HepG2 (cell line): ENCODE data around the gene NRSN2. TPM values are rescaled to one million over a fixed set of nuclear protein-coding genes. Genes with fewer than 3 reads are reported as not detected.

ENCODE experiments used
- HDAC6 ChIP-seq: fragments of 200-600 bp; sonication (generic); IDR thresholded peaks from 2 replicates; pipeline ENCODE4 v1.7.0; 2017; ENCODE audit warnings: mild to moderate bottlenecking, antibody characterized with exemption, low read length, low read depth
- NBN ChIP-seq: fragments of 450-650 bp; conservative IDR thresholded peaks from 2 replicates; pipeline ENCODE4 v1.6.1; 2017
- NFE2L2 ChIP-seq: fragments of 150-350 bp; IDR thresholded peaks from 2 replicates; pipeline ENCODE4 v1.6.1; 2014; ENCODE audit warnings: low read length
- SKI ChIP-seq: fragments of 450-650 bp; IDR thresholded peaks from one replicate; pipeline ENCODE4 v1.6.1; 2018; ENCODE audit warnings: mild to moderate bottlenecking; ENCODE audit not compliant: partially characterized antibody
- ZBTB7A ChIP-seq: sonication (generic); formaldehyde crosslinking; IDR thresholded peaks from 2 replicates; pipeline ENCODE4 v1.8.0; 2022; ENCODE audit warnings: mild to moderate bottlenecking, missing genetic modification reagents
- ZFP36L2 ChIP-seq: sonication (generic); formaldehyde crosslinking; IDR thresholded peaks from 2 replicates; pipeline ENCODE4 v1.4.0; 2020; ENCODE audit warnings: missing genetic modification reagents
- ZNF317 ChIP-seq: sonication (generic); formaldehyde crosslinking; IDR thresholded peaks from 2 replicates; pipeline ENCODE4 v1.5.0; 2020; ENCODE audit warnings: mild to moderate bottlenecking, missing genetic modification reagents
- ZNF501 ChIP-seq: sonication (generic); formaldehyde crosslinking; IDR thresholded peaks from 2 replicates; pipeline ENCODE4 v1.5.1; 2020; ENCODE audit warnings: mild to moderate bottlenecking, moderate library complexity, missing genetic modification reagents
- ZNF841 ChIP-seq: sonication (generic); formaldehyde crosslinking; IDR thresholded peaks from 2 replicates; pipeline ENCODE4 v1.8.1; 2023; ENCODE audit warnings: missing genetic modification reagents, borderline replicate concordance
- polyA plus RNA-seq, 8 experiments: library from polyadenylated mRNA; depleted of rRNA in 3 of 8; stranded (reverse) in 7 of 8; unstranded in 1 of 8; fragments of >200 nt; fragmentation: Illumina TruSeq in 4 of 8; extraction: Trizol in 4 of 8; gene quantifications; 2 replicates each; pipeline versions ENCODE4 v1.2.1 to v1.2.3, GENCODE V29; 2011 to 2016; ENCODE audit warnings: low read depth in 4 of 8, missing spikeins in 1 of 8, mixed read lengths in 1 of 8; ENCODE audit not compliant: insufficient read depth in 1 of 8
- total RNA-seq, 5 experiments: library from RNA; depleted of rRNA; stranded (reverse); fragments of >200 nt; fragmentation: Illumina TruSeq; extraction: Trizol; gene quantifications; 2 replicates each; pipeline ENCODE4 v1.2.3, GENCODE V29; 2016; ENCODE audit warnings: low read depth in 1 of 5
- TF ChIP-seq, protein P1 (sequence below): sonication (generic); formaldehyde crosslinking; IDR thresholded peaks from one replicate; pipeline ENCODE4 v1.5.1; 2020; ENCODE audit warnings: mild to moderate bottlenecking, missing genetic modification reagents; ENCODE audit errors: not compliant biosample characterization
- TF ChIP-seq, protein P2 (sequence below): sonication (generic); formaldehyde crosslinking; IDR thresholded peaks from 2 replicates; pipeline ENCODE4 v1.4.0; 2020; ENCODE audit warnings: missing genetic modification reagents, borderline replicate concordance
- TF ChIP-seq, protein P3 (sequence below): IDR thresholded peaks from 2 replicates; pipeline ENCODE4 v1.4.0; 2020; ENCODE audit warnings: mild to moderate bottlenecking, missing genetic modification reagents

Gene NRSN2
- total and polyA plus RNA-seq, 2 of the 13 experiments (the other 11 are each of a cell fraction or from before 2014, with no cell fraction given) = 32.3 to 49.4 TPM

DNA sequence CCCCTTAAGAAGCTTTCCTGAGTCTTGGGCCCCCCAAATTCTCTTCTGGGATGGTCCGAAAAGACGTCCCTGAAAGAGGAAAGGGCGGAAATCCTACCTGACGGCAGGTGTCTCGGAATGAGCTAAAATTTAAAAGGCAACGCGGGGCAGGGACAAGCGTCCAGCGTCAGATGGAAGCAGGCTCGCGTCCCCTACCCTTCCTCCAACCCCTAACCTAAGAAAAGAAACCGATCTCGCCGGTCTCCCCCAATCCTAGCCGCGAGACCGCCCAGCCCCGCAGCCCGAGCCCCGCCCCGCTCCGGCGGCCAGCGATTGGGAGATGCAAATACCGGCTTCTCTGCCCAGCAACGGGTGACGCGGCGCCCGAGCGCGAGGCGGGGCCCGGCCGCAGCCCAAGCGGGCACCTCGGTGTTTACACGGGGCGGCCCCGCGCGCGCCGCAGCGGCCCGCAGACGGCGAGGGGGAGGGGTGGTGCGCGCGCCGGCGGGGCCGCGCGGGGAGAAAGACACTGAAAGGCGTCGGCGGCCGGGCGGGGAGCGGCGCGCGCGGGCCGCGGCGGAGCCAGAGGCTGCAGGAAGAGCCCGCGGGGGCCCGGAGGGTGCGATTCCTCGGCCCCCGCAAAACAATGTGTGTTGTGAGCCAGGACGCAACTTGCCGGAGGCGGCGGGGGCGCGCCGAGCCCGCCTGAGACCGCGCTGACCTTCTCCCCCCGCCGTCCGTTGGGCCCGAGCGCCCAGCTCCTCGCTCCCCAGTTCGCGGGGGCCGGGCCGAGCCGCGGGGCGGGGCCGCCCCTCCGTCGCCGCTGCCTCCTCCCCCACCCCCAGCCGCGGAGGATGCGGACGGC lies 21.6 kb upstream of the NRSN2 start, which contains the start of gene SOX12 (continued):
- no peak for TF ChIP-seq NFE2L2
- peak; percentile 97 for TF ChIP-seq SKI
- TF ChIP-seq, protein P1, sequence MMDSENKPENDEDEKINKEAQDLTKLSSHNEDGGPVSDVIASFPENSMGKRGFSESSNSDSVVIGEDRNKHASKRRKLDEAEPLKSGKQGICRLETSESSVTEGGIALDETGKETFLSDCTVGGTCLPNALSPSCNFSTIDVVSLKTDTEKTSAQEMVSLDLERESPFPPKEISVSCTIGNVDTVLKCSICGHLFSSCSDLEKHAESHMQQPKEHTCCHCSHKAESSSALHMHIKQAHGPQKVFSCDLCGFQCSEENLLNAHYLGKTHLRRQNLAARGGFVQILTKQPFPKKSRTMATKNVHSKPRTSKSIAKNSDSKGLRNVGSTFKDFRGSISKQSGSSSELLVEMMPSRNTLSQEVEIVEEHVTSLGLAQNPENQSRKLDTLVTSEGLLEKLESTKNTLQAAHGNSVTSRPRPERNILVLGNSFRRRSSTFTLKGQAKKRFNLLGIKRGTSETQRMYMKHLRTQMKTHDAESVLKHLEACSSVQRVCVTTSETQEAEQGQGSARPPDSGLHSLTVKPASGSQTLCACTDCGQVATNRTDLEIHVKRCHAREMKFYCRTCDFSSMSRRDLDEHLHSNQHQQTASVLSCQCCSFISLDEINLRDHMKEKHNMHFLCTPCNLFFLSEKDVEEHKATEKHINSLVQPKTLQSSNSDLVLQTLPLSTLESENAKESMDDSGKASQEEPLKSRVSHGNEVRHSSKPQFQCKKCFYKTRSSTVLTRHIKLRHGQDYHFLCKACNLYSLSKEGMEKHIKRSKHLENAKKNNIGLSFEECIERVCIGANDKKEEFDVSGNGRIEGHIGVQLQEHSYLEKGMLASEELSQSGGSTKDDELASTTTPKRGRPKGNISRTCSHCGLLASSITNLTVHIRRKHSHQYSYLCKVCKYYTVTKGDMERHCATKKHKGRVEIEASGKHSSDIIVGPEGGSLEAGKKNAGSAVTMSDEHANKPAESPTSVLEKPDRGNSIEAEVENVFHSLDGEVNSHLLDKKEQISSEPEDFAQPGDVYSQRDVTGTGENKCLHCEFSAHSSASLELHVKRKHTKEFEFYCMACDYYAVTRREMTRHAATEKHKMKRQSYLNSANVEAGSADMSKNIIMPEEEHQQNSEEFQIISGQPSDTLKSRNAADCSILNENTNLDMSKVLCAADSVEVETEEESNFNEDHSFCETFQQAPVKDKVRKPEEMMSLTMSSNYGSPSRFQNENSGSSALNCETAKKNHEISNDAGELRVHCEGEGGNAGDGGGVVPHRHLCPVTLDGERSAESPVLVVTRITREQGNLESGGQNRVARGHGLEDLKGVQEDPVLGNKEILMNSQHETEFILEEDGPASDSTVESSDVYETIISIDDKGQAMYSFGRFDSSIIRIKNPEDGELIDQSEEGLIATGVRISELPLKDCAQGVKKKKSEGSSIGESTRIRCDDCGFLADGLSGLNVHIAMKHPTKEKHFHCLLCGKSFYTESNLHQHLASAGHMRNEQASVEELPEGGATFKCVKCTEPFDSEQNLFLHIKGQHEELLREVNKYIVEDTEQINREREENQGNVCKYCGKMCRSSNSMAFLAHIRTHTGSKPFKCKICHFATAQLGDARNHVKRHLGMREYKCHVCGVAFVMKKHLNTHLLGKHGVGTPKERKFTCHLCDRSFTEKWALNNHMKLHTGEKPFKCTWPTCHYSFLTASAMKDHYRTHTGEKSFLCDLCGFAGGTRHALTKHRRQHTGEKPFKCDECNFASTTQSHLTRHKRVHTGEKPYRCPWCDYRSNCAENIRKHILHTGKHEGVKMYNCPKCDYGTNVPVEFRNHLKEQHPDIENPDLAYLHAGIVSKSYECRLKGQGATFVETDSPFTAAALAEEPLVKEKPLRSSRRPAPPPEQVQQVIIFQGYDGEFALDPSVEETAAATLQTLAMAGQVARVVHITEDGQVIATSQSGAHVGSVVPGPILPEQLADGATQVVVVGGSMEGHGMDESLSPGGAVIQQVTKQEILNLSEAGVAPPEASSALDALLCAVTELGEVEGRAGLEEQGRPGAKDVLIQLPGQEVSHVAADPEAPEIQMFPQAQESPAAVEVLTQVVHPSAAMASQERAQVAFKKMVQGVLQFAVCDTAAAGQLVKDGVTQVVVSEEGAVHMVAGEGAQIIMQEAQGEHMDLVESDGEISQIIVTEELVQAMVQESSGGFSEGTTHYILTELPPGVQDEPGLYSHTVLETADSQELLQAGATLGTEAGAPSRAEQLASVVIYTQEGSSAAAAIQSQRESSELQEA = no peak
- 0 out of 2 replicates have a peak, but pooled peaks have one; percentile 52 for TF ChIP-seq ZNF317
- TF ChIP-seq, protein P2, sequence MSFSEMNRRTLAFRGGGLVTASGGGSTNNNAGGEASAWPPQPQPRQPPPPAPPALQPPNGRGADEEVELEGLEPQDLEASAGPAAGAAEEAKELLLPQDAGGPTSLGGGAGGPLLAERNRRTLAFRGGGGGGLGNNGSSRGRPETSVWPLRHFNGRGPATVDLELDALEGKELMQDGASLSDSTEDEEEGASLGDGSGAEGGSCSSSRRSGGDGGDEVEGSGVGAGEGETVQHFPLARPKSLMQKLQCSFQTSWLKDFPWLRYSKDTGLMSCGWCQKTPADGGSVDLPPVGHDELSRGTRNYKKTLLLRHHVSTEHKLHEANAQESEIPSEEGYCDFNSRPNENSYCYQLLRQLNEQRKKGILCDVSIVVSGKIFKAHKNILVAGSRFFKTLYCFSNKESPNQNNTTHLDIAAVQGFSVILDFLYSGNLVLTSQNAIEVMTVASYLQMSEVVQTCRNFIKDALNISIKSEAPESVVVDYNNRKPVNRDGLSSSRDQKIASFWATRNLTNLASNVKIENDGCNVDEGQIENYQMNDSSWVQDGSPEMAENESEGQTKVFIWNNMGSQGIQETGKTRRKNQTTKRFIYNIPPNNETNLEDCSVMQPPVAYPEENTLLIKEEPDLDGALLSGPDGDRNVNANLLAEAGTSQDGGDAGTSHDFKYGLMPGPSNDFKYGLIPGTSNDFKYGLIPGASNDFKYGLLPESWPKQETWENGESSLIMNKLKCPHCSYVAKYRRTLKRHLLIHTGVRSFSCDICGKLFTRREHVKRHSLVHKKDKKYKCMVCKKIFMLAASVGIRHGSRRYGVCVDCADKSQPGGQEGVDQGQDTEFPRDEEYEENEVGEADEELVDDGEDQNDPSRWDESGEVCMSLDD = no peak; the same call in none of the 2 replicates
- 0 out of 2 replicates have a peak, but pooled peaks have one; percentile 7 for TF ChIP-seq ZNF841
- TF ChIP-seq HDAC6 = no peak
- no peak for TF ChIP-seq ZFP36L2 (CRISPR knock-in tag)
- TF ChIP-seq NBN = no peak
- TF ChIP-seq, protein P3, sequence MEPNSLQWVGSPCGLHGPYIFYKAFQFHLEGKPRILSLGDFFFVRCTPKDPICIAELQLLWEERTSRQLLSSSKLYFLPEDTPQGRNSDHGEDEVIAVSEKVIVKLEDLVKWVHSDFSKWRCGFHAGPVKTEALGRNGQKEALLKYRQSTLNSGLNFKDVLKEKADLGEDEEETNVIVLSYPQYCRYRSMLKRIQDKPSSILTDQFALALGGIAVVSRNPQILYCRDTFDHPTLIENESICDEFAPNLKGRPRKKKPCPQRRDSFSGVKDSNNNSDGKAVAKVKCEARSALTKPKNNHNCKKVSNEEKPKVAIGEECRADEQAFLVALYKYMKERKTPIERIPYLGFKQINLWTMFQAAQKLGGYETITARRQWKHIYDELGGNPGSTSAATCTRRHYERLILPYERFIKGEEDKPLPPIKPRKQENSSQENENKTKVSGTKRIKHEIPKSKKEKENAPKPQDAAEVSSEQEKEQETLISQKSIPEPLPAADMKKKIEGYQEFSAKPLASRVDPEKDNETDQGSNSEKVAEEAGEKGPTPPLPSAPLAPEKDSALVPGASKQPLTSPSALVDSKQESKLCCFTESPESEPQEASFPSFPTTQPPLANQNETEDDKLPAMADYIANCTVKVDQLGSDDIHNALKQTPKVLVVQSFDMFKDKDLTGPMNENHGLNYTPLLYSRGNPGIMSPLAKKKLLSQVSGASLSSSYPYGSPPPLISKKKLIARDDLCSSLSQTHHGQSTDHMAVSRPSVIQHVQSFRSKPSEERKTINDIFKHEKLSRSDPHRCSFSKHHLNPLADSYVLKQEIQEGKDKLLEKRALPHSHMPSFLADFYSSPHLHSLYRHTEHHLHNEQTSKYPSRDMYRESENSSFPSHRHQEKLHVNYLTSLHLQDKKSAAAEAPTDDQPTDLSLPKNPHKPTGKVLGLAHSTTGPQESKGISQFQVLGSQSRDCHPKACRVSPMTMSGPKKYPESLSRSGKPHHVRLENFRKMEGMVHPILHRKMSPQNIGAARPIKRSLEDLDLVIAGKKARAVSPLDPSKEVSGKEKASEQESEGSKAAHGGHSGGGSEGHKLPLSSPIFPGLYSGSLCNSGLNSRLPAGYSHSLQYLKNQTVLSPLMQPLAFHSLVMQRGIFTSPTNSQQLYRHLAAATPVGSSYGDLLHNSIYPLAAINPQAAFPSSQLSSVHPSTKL (CRISPR knock-in tag) = peak; percentile 40; the same call in 1 of the 2 replicates
- TF ChIP-seq ZBTB7A (CRISPR knock-in tag) = no peak
- TF ChIP-seq ZNF501 = no peak
